ENCODE measurements around the gene ANKFN1.

GRCh38 chr17:56514899-56515298, 361.6 kb downstream of the ANKFN1 start:
- TF ChIP-seq, protein P1, sequence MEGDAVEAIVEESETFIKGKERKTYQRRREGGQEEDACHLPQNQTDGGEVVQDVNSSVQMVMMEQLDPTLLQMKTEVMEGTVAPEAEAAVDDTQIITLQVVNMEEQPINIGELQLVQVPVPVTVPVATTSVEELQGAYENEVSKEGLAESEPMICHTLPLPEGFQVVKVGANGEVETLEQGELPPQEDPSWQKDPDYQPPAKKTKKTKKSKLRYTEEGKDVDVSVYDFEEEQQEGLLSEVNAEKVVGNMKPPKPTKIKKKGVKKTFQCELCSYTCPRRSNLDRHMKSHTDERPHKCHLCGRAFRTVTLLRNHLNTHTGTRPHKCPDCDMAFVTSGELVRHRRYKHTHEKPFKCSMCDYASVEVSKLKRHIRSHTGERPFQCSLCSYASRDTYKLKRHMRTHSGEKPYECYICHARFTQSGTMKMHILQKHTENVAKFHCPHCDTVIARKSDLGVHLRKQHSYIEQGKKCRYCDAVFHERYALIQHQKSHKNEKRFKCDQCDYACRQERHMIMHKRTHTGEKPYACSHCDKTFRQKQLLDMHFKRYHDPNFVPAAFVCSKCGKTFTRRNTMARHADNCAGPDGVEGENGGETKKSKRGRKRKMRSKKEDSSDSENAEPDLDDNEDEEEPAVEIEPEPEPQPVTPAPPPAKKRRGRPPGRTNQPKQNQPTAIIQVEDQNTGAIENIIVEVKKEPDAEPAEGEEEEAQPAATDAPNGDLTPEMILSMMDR (IDR thresholded peaks at IDR 0.05) = no peak
- TF ChIP-seq POLR2A (IDR thresholded peaks at IDR 0.05; ENCODE audit: low read depth) (no peak), POLR2AphosphoS5 (IDR thresholded peaks at IDR 0.05) (no peak), EP300 (IDR thresholded peaks at IDR 0.05) (no peak)
